Natural killer cell (primary cell): Measurements from ENCODE around the gene DCDC2C. TPM values are rescaled to one million over a fixed set of nuclear protein-coding genes. Genes with fewer than 3 reads are reported as not detected.

Experiments used
- ATAC-seq, 3 donors: fragments of 150-1000 bp in 2 of 3; fragments of 200-7000 bp in 1 of 3; cut with Tn5 transposase; 1 replicate in 1 of 3; 2 replicates in 2 of 3; pipeline ENCODE4 v1.10.0; 2021; ENCODE audit warnings: mild to moderate bottlenecking in 2 of 3, moderate library complexity in 2 of 3
- DNase-seq, 2 donors: peaks; one replicate each; pipeline versions ENCODE4 v3.0.0 to v3.0.0-alpha.2; 2013 to 2021; ENCODE audit warnings: mixed read lengths in 1 of 2
- H3K27ac ChIP-seq: one replicate; pipeline ENCODE4 v1.5.1; 2013; ENCODE audit warnings: mild to moderate bottlenecking, low read length
- H3K27me3 ChIP-seq: one replicate; pipeline ENCODE4 v1.6.1; 2013; ENCODE audit warnings: low read length; ENCODE audit not compliant: control insufficient read depth, insufficient read depth
- H3K36me3 ChIP-seq: one replicate; pipeline ENCODE4 v1.6.1; 2013; ENCODE audit warnings: low read length; ENCODE audit not compliant: control insufficient read depth, insufficient read depth
- H3K4me1 ChIP-seq: one replicate; pipeline ENCODE4 v1.6.1; 2013; ENCODE audit warnings: low read length; ENCODE audit not compliant: control insufficient read depth, insufficient read depth
- H3K4me3 ChIP-seq: one replicate; pipeline ENCODE4 v1.5.1; 2013; ENCODE audit warnings: low read length
- H3K9me3 ChIP-seq: one replicate; pipeline ENCODE4 v1.6.1; 2013; ENCODE audit warnings: low read length; ENCODE audit not compliant: control insufficient read depth, insufficient read depth
- H3K27ac Mint-ChIP-seq, 2 donors: one replicate each; pipeline ENCODE4 v1.8.0; 2022; ENCODE audit warnings: mild to moderate bottlenecking in 2 of 2, mixed read lengths in 2 of 2, moderate library complexity in 1 of 2
- H3K27me3 Mint-ChIP-seq, 2 donors: one replicate each; pipeline ENCODE4 v1.8.0; 2022; ENCODE audit warnings: low read depth in 2 of 2, mixed read lengths in 2 of 2
- H3K36me3 Mint-ChIP-seq: one replicate; pipeline ENCODE4 v1.8.0; 2022; ENCODE audit warnings: mixed read lengths
- H3K4me1 Mint-ChIP-seq, 2 donors: one replicate each; pipeline ENCODE4 v1.8.0; 2022; ENCODE audit warnings: mixed read lengths in 2 of 2
- H3K4me3 Mint-ChIP-seq: one replicate; pipeline ENCODE4 v1.8.0; 2022; ENCODE audit warnings: mild to moderate bottlenecking, moderate library complexity, mixed read lengths
- H3K9me3 Mint-ChIP-seq, 2 donors: one replicate each; pipeline ENCODE4 v1.8.0; 2022; ENCODE audit warnings: mixed read lengths in 2 of 2
- WGBS: methylation state at CpG from one replicate; pipeline ENCODE4 v1.1.7; 2013; ENCODE audit warnings: missing lambda C conversion rate; ENCODE audit not compliant: insufficient coverage; 5-methylcytosine and 5-hydroxymethylcytosine counted together
- intact Hi-C: fragments of 100-400 bp; cut with micrococcal nuclease; formaldehyde crosslinking; loops from one replicate; pipeline ENCODE4 v1.14.2; 2022
- total RNA-seq, 4 donors: library from RNA; stranded (reverse); fragments of 120-200 nt in 1 of 4; gene quantifications; one replicate each; pipeline versions ENCODE4 v1.2.3 to v1.2.4, GENCODE V29; 2013 to 2022
- TF ChIP-seq, protein P1 (sequence below): fragments of 200-600 bp; IDR thresholded peaks from one replicate; pipeline ENCODE4 v1.8.0; 2022; ENCODE audit warnings: antibody characterized with exemption

Gene DCDC2C
- total RNA-seq, 3 donors from 2014 or later (not counting 1 experiment from before 2014, with no cell fraction given) = not detected

DNA sequence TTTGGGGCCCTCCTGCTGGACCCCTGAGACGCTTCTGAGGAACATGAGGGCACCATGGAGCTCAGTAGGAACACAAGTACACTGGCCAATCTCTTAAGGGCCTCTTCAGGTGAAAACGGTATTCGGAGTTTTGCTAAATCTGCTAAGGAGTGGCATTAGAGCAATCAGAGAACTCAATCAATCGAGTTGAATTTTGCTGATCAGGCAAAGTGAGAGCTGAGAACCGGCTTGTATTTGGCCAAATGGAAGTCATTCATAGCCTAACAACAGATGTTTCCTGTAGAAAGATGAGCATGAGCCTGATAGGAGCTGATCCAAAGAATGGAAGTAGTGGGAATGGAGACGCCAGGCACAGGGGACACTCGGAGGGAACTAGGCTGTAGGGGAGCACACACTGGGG is 133.7 kb downstream of the DCDC2C start:
- Histone ChIP-seq H3K27me3 (no peaks in the 10 kb centered on the region), H3K4me3 (no peak overlapping the region), H3K36me3 (no peaks in the 10 kb centered on the region), H3K27ac (no peak overlapping the region), H3K9me3 (no peaks in the 10 kb centered on the region), H3K4me1 (no peaks in the 10 kb centered on the region)
- intact Hi-C loops = no loop called here
- peaks cover 2% of the 10 kb centered on the region in 2 donors for H3K9me3 Mint-ChIP-seq
- DNase-seq (no peak), ATAC-seq (no peak)
- no peaks in the 10 kb centered on the region for H3K36me3 Mint-ChIP-seq
- H3K4me1 Mint-ChIP-seq = no peaks in the 10 kb centered on the region
- TF ChIP-seq, protein P1, sequence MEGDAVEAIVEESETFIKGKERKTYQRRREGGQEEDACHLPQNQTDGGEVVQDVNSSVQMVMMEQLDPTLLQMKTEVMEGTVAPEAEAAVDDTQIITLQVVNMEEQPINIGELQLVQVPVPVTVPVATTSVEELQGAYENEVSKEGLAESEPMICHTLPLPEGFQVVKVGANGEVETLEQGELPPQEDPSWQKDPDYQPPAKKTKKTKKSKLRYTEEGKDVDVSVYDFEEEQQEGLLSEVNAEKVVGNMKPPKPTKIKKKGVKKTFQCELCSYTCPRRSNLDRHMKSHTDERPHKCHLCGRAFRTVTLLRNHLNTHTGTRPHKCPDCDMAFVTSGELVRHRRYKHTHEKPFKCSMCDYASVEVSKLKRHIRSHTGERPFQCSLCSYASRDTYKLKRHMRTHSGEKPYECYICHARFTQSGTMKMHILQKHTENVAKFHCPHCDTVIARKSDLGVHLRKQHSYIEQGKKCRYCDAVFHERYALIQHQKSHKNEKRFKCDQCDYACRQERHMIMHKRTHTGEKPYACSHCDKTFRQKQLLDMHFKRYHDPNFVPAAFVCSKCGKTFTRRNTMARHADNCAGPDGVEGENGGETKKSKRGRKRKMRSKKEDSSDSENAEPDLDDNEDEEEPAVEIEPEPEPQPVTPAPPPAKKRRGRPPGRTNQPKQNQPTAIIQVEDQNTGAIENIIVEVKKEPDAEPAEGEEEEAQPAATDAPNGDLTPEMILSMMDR = no peak
- H3K27me3 Mint-ChIP-seq = peaks cover 0 to 7% of the 10 kb centered on the region in 2 donors
- WGBS = 76% methylated on average over 7 of the region's 7 CpGs
- H3K4me3 Mint-ChIP-seq = no peak overlapping the region
- no peak overlapping the region for H3K27ac Mint-ChIP-seq

GRCh38 chr2:3838348-3838747 is 135.0 kb downstream of the DCDC2C start:
- no peaks in the 10 kb centered on the region for H3K4me1 Mint-ChIP-seq
- 89% methylated on average over 3 of the region's 3 CpGs for WGBS
- H3K36me3 ChIP-seq = no peaks in the 10 kb centered on the region
- ATAC-seq = no peak
- H3K4me3 Mint-ChIP-seq = no peak overlapping the region
- TF ChIP-seq, protein P1 = no peak
- no peak overlapping the region for H3K27ac ChIP-seq
- intact Hi-C loops = no loop called here
- no peaks in the 10 kb centered on the region for H3K36me3 Mint-ChIP-seq
- peaks cover 0 to 7% of the 10 kb centered on the region in 2 donors for H3K27me3 Mint-ChIP-seq
- H3K4me3 ChIP-seq = no peak overlapping the region
- no peaks in the 10 kb centered on the region for H3K27me3 ChIP-seq
- DNase-seq = no peak
- H3K9me3 Mint-ChIP-seq = peaks cover 0 to 2% of the 10 kb centered on the region in 2 donors
- no peaks in the 10 kb centered on the region for H3K4me1 ChIP-seq
- no peak overlapping the region for H3K27ac Mint-ChIP-seq
- H3K9me3 ChIP-seq = peaks cover 3% of the 10 kb centered on the region

DNA sequence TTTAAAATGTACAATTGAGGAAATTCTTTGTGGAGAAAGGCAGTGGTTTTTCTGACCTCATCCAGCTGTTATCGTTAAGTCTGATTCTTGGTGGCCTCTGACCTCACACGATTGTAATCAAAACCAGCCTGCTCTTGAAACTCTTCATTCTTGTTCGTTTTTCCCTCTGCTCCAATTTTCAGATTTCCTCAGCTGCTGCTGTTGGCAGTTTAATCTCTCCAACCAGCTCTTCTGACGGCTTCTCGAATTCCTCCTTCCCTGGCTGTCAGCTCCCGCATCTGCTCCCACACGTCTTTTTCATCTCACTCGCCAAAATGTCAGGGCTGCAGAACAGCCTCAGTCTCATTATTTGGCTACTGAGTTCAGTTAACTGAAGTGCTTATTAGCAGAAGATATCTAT is 136.1 kb downstream of the DCDC2C start:
- Mint-ChIP-seq H3K36me3 (no peaks in the 10 kb centered on the region), H3K4me3 (no peak overlapping the region), H3K27ac (no peak overlapping the region), H3K27me3 (peaks cover 0 to 7% of the 10 kb centered on the region in 2 donors), H3K4me1 (no peaks in the 10 kb centered on the region), H3K9me3 (peaks cover 0 to 2% of the 10 kb centered on the region in 2 donors)
- intact Hi-C loops = no loop called here
- TF ChIP-seq, protein P1 = no peak
- no peak for DNase-seq
- Histone ChIP-seq H3K27ac (no peak overlapping the region), H3K4me3 (no peak overlapping the region), H3K4me1 (no peaks in the 10 kb centered on the region), H3K9me3 (peaks cover 3% of the 10 kb centered on the region), H3K27me3 (no peaks in the 10 kb centered on the region), H3K36me3 (no peaks in the 10 kb centered on the region)
- WGBS = 69% methylated on average over 8 of the region's 8 CpGs
- no peak for ATAC-seq

- Mint-ChIP-seq H3K9me3 (peaks cover 0 to 2% of the 10 kb centered on the region in 2 donors), H3K4me1 (no peaks in the 10 kb centered on the region), H3K36me3 (no peaks in the 10 kb centered on the region), H3K4me3 (no peak overlapping the region), H3K27ac (no peak overlapping the region), H3K27me3 (peaks cover 0 to 7% of the 10 kb centered on the region in 2 donors)
- ATAC-seq (no peak), DNase-seq (no peak)
- intact Hi-C loops = no loop called here
- WGBS = 95% methylated on average over 13 of the region's 15 CpGs
- no peak overlapping the region for H3K27ac ChIP-seq
- H3K36me3 ChIP-seq = no peaks in the 10 kb centered on the region
- H3K4me3 ChIP-seq = no peak overlapping the region
- no peaks in the 10 kb centered on the region for H3K27me3 ChIP-seq
- H3K4me1 ChIP-seq = no peaks in the 10 kb centered on the region
- H3K9me3 ChIP-seq = peaks cover 3% of the 10 kb centered on the region
- TF ChIP-seq, protein P1 = no peak
Observed at GRCh38 chr2:3840611-3841155, 137.3 kb downstream of the DCDC2C start.
